CD4-positive, alpha-beta T cell treated with Interleukin-6 for 4 hours (primary cell): ENCODE measurements around the gene ITGB5.
"Not testable (repeated sequence)": the region's sequence is repeated elsewhere in the genome, so short reads cannot be mapped to it uniquely, and the experiment has no call there.

Experiments used
- DNase-seq: peaks from one replicate; pipeline ENCODE4 v3.0.0-alpha.2; 2020; ENCODE audit warnings: mixed read lengths

ITGB5 gene

GRCh38 chr3:124786511-124787241, 100.5 kb downstream of the ITGB5 start:
- no peak for DNase-seq

- no peak for DNase-seq
These were observed 101.2 kb downstream of the ITGB5 start for GRCh38 chr3:124785973-124786372.

- no peak for DNase-seq
These were observed 102.3 kb downstream of the ITGB5 start for GRCh38 chr3:124784686-124785382.

- no peak for DNase-seq
These were observed 103.5 kb downstream of the ITGB5 start for GRCh38 chr3:124783696-124784095.

GRCh38 chr3:124782377-124782712, 104.8 kb downstream of the ITGB5 start:
- DNase-seq = not testable (repeated sequence)

- DNase-seq = no peak
These were observed 105.4 kb downstream of the ITGB5 start for GRCh38 chr3:124781476-124782376.

- DNase-seq = no peak
These were observed 106.2 kb downstream of the ITGB5 start for GRCh38 chr3:124780761-124781475.

GRCh38 chr3:124780356-124780755, 106.8 kb downstream of the ITGB5 start:
- DNase-seq = no peak

- DNase-seq = no peak
These were observed 107.4 kb downstream of the ITGB5 start for GRCh38 chr3:124779751-124780191.

- DNase-seq = no peak
These were observed 108.0 kb downstream of the ITGB5 start for GRCh38 chr3:124779116-124779515.

GRCh38 chr3:124777762-124778470, 109.2 kb downstream of the ITGB5 start:
- DNase-seq = no peak

GRCh38 chr3:124776856-124777255, 110.3 kb downstream of the ITGB5 start:
- no peak for DNase-seq

- no peak for DNase-seq
These were observed 111.3 kb downstream of the ITGB5 start for GRCh38 chr3:124775877-124776276.

- no peak for DNase-seq
These were observed 112.2 kb downstream of the ITGB5 start for GRCh38 chr3:124774841-124775402.

- DNase-seq = no peak
These were observed 112.8 kb downstream of the ITGB5 start for GRCh38 chr3:124774327-124774718.

GRCh38 chr3:124773351-124774326, 113.5 kb downstream of the ITGB5 start:
- no peak for DNase-seq

- DNase-seq = no peak
These were observed 114.9 kb downstream of the ITGB5 start for GRCh38 chr3:124772081-124772831.

- DNase-seq = no peak
These were observed 116.1 kb downstream of the ITGB5 start for GRCh38 chr3:124771083-124771445.

- no peak for DNase-seq
These were observed 116.7 kb downstream of the ITGB5 start for GRCh38 chr3:124770336-124771082.
